B cell (primary cell): ENCODE measurements around the gene SURF2.

ENCODE experiments used
- EZH2 ChIP-seq: IDR thresholded peaks from 2 replicates; pipeline ENCODE4 v1.6.1; 2012; ENCODE audit warnings: borderline replicate concordance, low read depth, mild to moderate bottlenecking, moderate library complexity, low read length; ENCODE audit not compliant: insufficient read depth, poor library complexity, severe bottlenecking
- TF ChIP-seq, protein P1 (sequence below): fragments of 200-600 bp; IDR thresholded peaks from one replicate; pipeline ENCODE4 v1.8.0; 2022; ENCODE audit warnings: antibody characterized with exemption, mild to moderate bottlenecking

DNA sequence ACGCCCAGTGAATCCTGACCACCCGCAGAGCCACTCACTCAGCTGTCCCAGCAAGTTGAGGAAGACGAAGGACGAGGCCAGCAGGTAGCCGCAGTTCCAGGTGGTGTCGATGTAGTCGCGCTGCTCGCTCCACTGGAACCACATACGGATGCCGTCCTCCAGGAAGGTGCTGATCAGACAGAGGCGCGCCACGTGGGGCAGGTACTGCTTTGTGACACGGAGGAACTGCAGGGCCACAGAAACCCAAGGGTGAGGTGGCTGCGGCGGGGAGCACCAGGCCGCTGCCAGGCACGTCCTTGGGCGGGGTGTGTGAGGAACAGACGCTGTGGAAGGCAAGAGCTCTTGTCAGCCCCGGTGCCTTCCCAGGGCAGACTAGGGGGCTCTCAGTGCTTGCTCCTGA, 10.9 kb downstream of the SURF2 start:
- TF ChIP-seq, protein P1, sequence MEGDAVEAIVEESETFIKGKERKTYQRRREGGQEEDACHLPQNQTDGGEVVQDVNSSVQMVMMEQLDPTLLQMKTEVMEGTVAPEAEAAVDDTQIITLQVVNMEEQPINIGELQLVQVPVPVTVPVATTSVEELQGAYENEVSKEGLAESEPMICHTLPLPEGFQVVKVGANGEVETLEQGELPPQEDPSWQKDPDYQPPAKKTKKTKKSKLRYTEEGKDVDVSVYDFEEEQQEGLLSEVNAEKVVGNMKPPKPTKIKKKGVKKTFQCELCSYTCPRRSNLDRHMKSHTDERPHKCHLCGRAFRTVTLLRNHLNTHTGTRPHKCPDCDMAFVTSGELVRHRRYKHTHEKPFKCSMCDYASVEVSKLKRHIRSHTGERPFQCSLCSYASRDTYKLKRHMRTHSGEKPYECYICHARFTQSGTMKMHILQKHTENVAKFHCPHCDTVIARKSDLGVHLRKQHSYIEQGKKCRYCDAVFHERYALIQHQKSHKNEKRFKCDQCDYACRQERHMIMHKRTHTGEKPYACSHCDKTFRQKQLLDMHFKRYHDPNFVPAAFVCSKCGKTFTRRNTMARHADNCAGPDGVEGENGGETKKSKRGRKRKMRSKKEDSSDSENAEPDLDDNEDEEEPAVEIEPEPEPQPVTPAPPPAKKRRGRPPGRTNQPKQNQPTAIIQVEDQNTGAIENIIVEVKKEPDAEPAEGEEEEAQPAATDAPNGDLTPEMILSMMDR = no peak
- no peak for TF ChIP-seq EZH2
